Right ventricle myocardium inferior (tissue), 1 donor: ENCODE data around the gene FJX1. TPM values are rescaled to one million over a fixed set of nuclear protein-coding genes. Genes with fewer than 3 reads are reported as not detected.

Experiments
- ATAC-seq: fragments of 200-7000 bp; cut with Tn5 transposase; one replicate; pipeline ENCODE4 v1.9.1; 2020; ENCODE audit warnings: mild to moderate bottlenecking, moderate library complexity
- DNase-seq: peaks from one replicate; pipeline ENCODE4 v3.0.0; 2021; ENCODE audit errors: missing footprints
- intact Hi-C: fragments of 100-400 bp; cut with DNase I; formaldehyde crosslinking; loops from one replicate; pipeline ENCODE4 v1.11.0; 2022
- long read RNA-seq: library from polyadenylated mRNA; unstranded; transcript quantifications from one replicate; pipeline ENCODE4 v2.0.0, GENCODE V29; 2021
- total RNA-seq: library from RNA; stranded (reverse); fragmentation: NEBNext Ultra II Directional; extraction: Animal tissue kit (Norgen Biotek cat#: 25700); gene quantifications from one replicate; pipeline ENCODE4 v1.2.1, GENCODE V29; 2021
- donor health status: DM: no; HTN: yes; CAD: no; lungs with severe emphysema.

FJX1 gene, protein sequence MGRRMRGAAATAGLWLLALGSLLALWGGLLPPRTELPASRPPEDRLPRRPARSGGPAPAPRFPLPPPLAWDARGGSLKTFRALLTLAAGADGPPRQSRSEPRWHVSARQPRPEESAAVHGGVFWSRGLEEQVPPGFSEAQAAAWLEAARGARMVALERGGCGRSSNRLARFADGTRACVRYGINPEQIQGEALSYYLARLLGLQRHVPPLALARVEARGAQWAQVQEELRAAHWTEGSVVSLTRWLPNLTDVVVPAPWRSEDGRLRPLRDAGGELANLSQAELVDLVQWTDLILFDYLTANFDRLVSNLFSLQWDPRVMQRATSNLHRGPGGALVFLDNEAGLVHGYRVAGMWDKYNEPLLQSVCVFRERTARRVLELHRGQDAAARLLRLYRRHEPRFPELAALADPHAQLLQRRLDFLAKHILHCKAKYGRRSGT
- total RNA-seq = 0.54 TPM
- long read RNA-seq, partial matches to known transcripts = 0 of 2 reads
- long read RNA-seq, other reads (novel, unspliced or antisense) = 0 of 2 reads

DNA sequence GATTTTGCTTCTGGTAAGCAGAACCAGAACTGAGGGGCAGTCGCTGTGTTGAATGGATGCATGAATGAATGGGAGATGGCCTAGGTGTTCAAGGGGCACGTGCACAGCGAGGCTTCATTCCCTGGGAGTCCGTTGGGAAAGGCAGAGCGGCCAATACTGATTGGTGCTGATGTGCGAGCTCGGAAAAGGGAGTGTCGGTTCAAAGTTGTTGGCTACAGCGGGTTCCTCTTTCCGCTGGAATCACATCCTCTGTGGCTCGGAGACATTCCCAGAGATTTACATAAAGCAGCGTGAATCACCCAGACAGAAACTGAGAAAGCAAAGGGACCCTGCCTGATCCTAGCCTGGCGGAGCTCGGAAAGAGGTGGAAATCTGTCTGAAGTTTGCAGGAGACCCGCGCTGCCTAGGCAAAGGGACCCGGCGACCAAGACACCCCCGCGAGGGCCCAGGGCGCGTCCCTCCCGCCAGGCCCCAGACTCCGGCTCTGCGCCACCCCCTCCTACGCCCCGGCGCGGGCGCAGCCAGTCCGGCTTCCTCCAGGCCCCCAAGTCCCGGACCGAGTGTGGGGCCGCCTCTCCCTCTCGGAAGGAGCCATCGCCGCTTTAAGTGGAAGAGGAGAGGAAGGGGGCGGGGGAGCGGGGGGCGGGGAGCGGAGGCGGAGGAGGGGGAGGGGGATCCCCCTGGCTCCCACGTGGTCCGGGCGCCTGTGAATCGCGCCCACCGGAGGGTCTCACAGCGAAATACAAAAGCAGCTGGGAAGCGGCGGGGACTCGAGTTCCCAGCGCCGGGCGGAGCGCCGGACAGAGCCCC, at the start of gene FJX1:
Gene FJX1 (plus strand): TSS at position 774 of the 810 bp plus-strand sequence. CDS start 177 bp downstream, outside the sequence.
- intact Hi-C loops = loop anchor here (2.0 to 5.0 kb wide), 5 partner anchors 45 to 859 kb away; partner anchors contain the start of gene TRIM44
- DNase-seq = peak; percentile 77
- peak; percentile 64 for ATAC-seq

DNA sequence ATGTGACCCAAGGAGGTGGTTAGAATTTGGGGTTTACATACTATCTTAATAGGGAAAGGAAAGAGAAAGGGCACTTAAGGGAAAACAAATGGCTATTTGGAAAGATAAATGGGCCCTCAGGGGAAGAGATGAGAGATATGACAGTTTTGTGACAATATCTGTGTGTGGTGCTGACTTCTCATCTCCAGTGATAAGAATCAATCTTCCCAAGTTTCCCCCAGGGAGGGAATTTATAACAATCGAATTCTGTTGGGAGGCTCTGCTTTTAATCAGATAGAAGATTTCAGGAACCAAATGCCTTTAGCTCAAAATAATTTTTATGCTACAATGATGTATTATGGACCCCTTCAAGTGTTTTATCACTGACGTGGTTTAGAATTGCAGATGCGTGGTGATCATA, 46.6 kb upstream of the FJX1 start:
- ATAC-seq (no peak), DNase-seq (no peak)
- intact Hi-C loops = no loop called here

DNA sequence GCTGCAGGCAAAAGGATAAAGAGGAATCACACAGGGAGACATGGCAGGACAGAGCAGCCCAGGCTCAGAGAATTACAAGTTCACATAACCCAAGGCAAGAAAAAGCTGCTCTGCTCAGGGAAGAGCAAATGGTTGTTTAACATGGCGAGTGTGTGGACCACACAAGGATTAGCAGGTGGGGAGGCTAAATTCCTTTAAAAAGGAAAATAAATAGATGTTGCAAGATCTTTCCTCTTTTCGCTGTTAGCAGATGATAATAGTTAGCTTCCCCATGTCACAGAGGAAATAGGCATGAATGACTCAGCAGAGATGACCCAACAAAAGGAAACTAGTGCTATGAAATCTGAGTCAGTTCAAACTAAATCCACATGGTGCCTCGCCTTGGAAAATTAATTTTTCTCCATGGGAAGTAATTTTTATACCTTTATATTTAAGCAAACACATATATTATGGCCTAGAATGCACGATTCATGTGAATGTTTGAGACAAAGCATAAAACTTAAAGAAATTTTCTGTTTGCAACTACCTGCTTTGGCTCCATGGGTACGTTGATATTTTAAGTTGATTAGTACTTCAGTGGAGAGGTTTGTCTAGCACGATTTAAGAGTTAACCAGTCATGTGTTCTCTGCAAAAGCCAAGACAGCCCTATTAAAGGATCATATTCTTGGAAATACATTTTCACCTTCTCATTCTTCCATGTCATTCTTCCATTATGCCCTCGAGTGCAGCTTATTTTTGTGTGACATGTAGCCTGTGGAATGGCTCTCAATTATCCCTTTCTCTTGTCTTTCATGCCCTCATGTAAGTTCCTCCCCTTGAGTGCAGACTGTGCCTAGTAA, 38.5 kb upstream of the FJX1 start:
- DNase-seq = no peak
- ATAC-seq = no peak

DNA sequence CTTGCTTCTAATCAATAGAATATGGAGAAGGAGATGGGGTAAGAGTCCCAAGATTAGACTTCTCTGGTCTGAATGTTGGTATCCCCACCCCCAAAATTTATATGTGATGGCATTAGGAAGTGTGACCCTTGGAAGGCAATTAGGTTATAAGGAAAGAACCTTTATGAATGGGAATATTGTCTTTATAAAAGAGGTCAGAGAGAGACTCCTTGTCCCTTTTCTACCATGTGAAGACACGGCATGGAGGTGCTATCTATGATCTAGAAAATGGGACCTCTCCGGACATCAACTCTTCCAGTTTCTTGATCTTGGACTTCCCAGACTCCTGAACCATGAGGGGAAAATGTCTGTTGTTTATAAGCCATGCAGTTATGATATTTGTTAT, 37.9 kb upstream of the FJX1 start:
- no peak for ATAC-seq
- intact Hi-C loops = no loop called here
- no peak for DNase-seq

More for the DNA sequence above, 38.5 kb upstream of the FJX1 start:
- intact Hi-C loops = no loop called here

DNA sequence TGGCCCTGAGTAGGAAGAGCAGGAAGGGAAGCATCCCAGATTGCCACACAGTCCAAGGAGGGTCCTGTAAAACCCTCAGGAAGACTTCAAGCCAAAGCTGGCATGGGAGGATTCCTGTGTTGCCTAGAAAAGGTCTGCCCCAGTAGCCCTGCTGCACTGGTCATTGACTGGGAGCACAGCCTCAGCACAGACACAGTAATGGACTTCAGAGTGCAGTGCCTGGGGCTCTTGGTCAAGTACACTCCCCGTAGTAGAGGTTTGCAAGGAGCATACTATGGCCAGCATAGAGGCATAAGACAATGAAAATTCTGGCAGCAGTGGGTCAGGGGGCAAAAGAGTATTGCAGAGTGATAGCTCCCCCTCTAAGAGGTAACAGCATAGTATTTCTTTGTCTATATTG, 36.2 kb upstream of the FJX1 start:
- intact Hi-C loops = no loop called here

DNA sequence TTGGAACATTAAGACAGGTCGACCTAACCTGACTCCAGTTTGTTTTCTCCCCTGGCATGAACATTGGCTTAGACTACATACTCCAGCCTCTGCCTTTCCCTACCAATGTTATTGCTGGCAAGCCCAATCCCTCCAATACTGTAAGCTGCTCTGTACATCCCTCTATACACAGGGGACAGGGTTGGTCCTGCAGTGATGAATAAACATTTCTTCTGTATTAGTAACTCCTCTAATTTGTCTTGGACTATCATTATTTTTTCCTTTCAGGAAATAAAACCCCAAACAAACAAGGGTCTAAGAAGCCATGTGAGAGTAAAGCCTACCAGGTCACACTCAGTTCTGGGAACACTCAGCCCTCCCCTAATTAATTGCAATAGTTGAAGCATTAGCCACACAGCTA, 35.1 kb upstream of the FJX1 start:
- intact Hi-C loops = no loop called here
- DNase-seq (no peak), ATAC-seq (no peak)

More for the DNA sequence above, 36.2 kb upstream of the FJX1 start:
- DNase-seq (no peak), ATAC-seq (no peak)

DNA sequence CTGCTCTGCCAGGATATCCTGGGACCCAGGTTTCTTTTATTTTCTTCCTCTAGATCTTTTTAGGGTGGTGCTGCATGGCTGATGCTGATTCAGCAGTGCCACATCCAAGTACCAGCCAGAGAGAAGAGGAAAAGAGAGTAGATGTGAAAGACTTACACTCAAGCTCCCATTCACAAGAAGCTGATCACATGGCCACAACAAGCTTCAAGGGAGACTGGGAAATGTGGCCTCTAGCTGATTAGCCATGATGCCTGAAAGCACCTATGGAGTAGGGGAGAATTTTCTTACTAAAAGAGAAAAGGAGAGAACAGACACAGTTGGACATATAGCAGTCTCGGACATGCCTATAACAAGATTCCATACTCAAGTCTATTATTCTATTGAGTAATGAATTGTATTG, 34.4 kb upstream of the FJX1 start:
- ATAC-seq = no peak
- intact Hi-C loops = no loop called here

DNA sequence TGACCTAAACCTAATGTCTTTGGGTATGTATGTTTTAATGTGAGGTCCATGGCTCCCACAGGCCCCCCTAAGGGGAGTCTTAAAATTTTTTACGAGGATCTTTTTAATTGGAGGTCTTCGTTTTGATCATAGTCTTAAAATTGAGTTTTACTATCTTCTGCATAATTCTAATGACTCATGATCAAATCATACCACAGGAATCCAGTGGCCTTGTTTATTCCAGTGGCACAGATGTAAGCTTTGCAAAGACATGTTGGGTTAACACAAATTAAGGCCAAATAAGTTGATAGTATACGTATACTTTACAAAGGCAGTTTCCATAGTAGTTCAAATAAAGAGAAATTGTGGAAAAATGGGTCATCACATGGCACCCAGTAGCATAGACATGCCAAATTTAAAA, 33.9 kb upstream of the FJX1 start:
- ATAC-seq (no peak), DNase-seq (no peak)
- intact Hi-C loops = no loop called here

More for the DNA sequence above, 34.4 kb upstream of the FJX1 start:
- no peak for DNase-seq

DNA sequence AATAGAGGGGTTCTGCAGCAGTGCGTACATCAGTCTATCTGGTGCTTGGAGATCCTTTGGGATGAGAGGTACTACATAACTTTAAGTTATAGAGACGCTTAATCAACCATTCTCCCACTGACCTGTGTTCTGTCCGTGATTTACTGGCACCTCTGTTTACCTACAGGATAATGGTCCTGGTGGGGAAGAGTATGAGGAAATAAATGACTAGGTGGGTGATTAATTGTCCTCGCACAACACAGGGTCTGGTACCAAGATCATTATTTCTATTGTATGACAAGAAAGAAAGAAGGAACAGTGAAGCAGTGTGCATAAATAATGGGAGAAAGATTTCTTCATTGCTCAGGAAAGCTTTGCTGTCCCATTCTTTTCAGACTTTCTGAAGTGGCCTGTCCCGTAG, 32.8 kb upstream of the FJX1 start:
- intact Hi-C loops = no loop called here
- no peak for ATAC-seq

DNA sequence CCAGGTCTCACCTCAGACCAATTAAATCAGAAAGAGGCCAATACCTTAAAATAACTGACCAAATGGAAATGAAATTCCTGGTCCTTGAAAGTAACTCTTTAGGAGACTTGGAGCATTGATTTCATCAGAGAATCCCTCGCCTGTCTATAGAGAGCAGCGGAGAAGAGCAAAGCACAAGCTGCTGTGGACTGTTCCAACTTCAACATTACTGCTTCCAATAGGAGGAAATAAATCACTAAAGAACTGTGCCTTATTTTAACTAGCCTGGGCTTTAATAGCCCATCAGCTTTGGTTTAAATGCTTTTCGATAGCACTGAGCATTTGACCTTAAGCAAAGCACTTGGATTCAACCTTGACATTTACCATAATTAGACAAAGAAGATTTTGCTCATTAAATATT, 32.0 kb upstream of the FJX1 start:
- intact Hi-C loops = no loop called here
- DNase-seq (no peak), ATAC-seq (no peak)

More for the DNA sequence above, 32.8 kb upstream of the FJX1 start:
- no peak for DNase-seq

DNA sequence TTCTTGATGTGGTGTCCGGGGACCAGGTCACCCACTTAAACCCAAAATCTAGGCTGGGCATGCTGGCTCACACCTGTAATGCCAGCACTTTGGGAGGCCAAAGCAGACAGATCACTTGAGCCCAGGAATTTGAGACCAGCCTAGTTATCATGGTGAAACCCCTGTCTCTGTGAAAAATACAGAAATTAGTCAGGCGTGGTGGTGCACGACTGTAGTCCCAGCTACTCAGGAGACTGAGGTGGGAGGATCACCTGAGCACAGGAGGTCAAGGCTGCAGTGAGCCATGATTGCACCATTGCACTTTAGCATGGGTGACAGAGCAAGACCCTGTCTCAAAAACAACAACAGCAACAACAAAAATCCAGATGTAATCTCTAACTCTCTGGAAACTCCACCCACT, 30.3 kb upstream of the FJX1 start:
- ATAC-seq (no peak), DNase-seq (no peak)
- intact Hi-C loops = no loop called here

DNA sequence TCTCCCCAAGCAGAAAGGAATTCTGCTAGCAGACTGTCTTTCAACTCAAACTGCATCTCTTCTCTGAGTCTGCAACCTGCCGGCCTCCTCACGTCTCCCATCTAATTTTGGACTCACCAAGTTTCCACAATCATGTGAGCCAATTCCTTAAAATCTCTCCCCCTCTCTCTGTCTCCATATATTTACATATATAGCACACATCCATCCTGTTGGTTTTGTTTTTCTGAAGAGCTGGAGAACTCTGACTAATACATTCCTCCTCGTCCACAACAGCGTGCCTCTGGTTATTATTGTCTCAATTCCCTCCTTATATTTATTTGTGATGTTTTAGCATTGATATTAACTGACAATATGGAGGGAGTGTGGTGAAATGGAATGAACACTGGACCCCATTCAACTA, 29.6 kb upstream of the FJX1 start:
- intact Hi-C loops = no loop called here
- DNase-seq (no peak), ATAC-seq (no peak)

DNA sequence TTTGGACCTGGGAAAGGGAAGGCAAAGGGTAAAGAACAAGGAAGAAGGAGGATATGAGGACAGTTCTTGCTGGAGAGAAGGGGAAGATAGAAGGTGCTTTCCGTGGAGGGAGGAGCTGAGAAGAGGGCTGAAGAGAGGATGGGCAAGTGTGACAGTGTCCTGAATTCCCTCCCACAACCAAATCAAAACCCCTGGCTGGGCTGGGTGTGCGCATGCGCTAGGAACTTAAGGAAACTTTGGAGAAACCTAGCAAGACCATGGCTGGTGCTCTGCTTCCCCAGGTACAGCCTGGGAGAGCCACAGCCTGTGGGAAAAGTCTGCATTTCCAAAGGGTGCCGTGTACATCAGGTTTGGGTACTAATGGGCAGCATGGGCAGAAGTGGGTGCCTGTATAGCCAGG, 29.0 kb upstream of the FJX1 start:
- no peak for DNase-seq
- intact Hi-C loops = no loop called here
- ATAC-seq = no peak

DNA sequence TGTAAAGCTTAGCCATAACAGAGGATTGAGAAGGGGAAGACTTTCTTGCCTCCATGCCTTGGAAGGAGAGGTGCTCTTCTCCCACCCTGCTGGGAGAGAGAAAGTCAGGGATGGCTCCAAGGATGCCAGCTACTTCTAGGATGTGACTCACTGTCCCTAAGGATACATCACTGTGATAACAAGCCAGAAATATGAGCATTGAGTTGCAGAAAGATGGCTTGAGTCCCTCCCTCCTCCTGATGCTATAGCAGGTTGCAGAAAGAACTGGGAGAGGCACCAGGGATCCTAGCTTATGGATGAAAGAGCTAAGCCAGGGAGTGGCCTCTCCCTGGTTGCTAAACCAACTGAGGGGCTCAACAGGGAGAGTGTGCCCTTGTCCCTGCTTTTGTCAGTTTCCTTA, 27.8 kb upstream of the FJX1 start:
- ATAC-seq (no peak), DNase-seq (no peak)
- intact Hi-C loops = no loop called here

DNA sequence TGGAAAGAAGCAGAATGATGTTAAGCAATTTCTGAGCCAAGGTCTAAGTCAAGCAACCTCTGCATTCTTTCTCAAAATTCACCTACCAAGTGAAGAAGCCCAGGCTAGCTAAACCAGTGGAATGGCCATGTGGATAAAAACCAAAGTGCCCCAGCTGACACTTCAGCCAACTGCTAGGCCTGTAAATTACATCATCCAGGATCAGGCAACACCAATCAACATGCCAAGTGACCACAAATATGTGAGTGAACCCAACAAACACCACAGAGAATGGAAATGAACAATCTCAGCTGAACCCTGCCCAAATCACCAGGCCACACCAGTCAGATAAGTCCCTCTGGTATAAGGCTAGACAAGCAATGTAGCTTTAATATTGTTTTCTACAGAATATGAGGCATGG, 25.1 kb upstream of the FJX1 start:
- DNase-seq = no peak
- intact Hi-C loops = no loop called here
- ATAC-seq = no peak

DNA sequence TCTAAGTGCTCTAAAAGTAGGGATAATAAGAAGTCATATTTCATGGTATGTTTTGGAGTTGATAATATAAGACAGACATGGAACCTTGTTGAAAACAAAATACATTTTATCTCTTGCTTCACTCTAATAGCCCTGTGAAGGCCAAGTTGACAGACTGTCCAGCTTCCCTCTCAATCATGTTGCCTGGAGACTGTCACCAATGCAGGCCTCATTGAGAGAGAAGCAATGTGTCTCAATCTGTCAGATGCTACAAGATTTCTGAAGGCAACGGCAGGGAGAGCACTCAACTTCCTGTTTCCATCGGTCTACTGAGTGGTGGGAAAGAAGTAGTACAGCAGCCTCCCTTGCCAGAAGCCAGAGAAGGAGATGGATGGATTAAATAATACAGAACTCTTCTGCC, 23.6 kb upstream of the FJX1 start:
- intact Hi-C loops = no loop called here
- no peak for ATAC-seq
- DNase-seq = no peak

DNA sequence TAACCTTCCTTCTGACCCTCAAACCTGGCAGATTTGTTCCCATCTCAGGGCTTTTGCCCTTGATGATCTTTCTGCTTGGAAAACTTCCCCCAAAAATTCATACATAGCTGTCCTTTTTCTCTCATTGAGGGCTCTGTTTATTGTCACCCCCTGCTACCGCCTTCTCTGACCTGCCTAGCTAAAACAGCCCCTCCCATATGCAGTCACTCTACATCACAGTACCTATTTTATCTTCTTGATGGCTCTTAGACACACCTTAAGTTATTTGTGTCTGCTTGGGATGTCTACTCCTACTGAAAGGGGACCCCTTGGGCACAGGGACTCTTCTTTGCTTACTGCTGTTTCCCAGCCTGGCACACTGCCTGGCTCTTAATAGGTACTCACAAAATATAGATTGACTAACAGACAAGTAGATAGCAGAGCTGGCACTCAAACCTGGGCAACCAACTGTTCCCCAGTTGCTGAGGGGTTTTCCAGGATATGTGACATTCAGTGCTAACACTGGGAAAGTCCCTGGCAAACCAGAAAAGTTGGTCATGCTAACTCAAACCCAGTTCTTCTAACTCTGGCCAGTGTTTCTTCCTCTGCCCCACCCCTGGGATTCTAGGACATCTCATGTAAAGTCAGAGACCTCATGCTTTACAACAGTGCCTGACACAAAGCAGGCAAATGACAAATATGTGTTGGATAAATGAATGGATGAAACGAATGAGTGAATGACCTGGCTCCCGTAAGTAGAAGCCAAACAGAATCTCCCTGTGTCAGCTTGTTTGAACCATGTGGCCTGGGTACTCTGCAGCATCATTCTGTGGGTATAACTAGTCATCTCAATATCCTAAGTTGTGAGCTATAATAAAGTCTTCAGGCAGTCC, 19.8 kb upstream of the FJX1 start:
- no peak for ATAC-seq
- no peak for DNase-seq
- intact Hi-C loops = no loop called here

DNA sequence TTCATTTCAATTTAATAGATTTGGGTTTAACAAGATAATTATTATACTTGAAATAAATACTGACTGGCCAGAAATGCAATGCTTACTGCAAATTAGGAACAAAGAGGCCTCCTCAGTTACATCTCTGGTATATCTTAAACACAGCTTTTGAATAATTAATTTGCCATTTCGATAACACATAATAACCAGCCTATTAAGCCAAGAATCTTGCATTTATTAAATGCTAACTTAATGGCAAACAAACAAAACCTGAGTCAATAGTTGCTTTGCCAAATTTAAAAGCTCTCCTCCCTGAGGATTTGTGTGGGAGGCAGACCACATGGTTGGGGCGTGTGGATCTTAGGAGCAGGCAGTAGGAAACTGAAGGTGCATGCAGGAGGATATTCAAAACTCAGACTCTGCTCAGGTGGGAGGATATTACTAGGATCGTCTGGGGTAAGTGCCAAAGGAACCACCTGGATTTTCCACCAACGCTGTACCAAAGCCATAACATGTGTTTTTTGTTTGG, 17.9 kb upstream of the FJX1 start:
- ATAC-seq (no peak), DNase-seq (no peak)
- intact Hi-C loops = no loop called here
